ENCODE results near the gene PITPNM1. TPM values are rescaled to one million over a fixed set of nuclear protein-coding genes. Genes with fewer than 3 reads are reported as not detected.
A peak's percentile ranks its signal among the peaks of the same experiment; 100 is the strongest.

PITPNM1 gene
- total RNA-seq, 1 experiment from 2014 or later, result 65.0 TPM

GRCh38 chr11:67504005-67504949 lies 886 bp downstream of the PITPNM1 start:
- Mint-ChIP-seq H3K4me3 (ENCODE audit: unreplicated experiment) (peak overlapping the region; percentile 99), H3K27me3 (ENCODE audit: insufficient read depth, unreplicated experiment) (no peaks in the 10 kb centered on the region), H3K27ac (ENCODE audit: unreplicated experiment) (peak overlapping the region; percentile 87), H3K36me3 (ENCODE audit: insufficient read depth, unreplicated experiment) (peaks cover 60% of the 10 kb centered on the region), H3K9me3 (ENCODE audit: unreplicated experiment) (no peaks in the 10 kb centered on the region), H3K4me1 (ENCODE audit: low read depth, unreplicated experiment) (peaks cover 33% of the 10 kb centered on the region)
- ChIA-PET POLR2A (no interaction called here), CTCF (interaction anchor here (1.7 kb wide), 1 partner anchor 103 kb away, joined by 4 read pairs; the partner anchor contains the start of gene PPP1CA)
- Histone ChIP-seq H3K27me3 (replicated peaks; ENCODE audit: control insufficient read depth, insufficient read depth, low read length) (no peaks in the 10 kb centered on the region), H3K4me1 (peaks cover 32% of the 10 kb centered on the region), H3K9me3 (no peaks in the 10 kb centered on the region), H3K36me3 (ENCODE audit: control insufficient read depth, insufficient read depth, low read length) (peaks cover 3% of the 10 kb centered on the region; the same call in 1 of the 2 replicates), H3K4me3 (ENCODE audit: low read depth, low read length) (peak overlapping the region; percentile 91)
- TF ChIP-seq CTCF (IDR thresholded peaks at IDR 0.05; ENCODE audit: insufficient read depth in 1 of 2, low read depth in 1 of 2, low read length in 1 of 2, severe bottlenecking in 1 of 2, unreplicated experiment in 1 of 2), result no peak
- DNase-seq, result peak; percentile 56 to 60
- intact Hi-C loops (cut with micrococcal nuclease; ENCODE audit: unreplicated experiment), result loop anchor here (1.0 to 10.0 kb wide), 2 partner anchors 21 to 389 kb away; partner anchors contain the start of genes AIP and KDM2A
- no TSS peak for BruUV-seq (replicated peaks)

GRCh38 chr11:67503119-67504004 lies 1.8 kb downstream of the PITPNM1 start:
- H3K36me3 Mint-ChIP-seq (ENCODE audit: insufficient read depth, unreplicated experiment), result peaks cover 58% of the 10 kb centered on the region
- Histone ChIP-seq H3K27me3 (replicated peaks; ENCODE audit: control insufficient read depth, insufficient read depth, low read length) (no peaks in the 10 kb centered on the region), H3K36me3 (ENCODE audit: control insufficient read depth, insufficient read depth, low read length) (peaks cover 3% of the 10 kb centered on the region; the same call in 1 of the 2 replicates), H3K9me3 (no peaks in the 10 kb centered on the region), H3K4me3 (ENCODE audit: low read depth, low read length) (peak overlapping the region; percentile 91), H3K4me1 (peaks cover 25% of the 10 kb centered on the region)
- no peak overlapping the region for H3K27ac Mint-ChIP-seq (ENCODE audit: unreplicated experiment)
- intact Hi-C loops (cut with micrococcal nuclease; ENCODE audit: unreplicated experiment), result loop anchor here (1.0 to 10.0 kb wide), 2 partner anchors 20 to 389 kb away; partner anchors contain the start of genes AIP and KDM2A
- DNase-seq, result peak in 1 of 2 experiments; percentile 47
- no TSS peak for BruUV-seq (replicated peaks)
- ChIA-PET POLR2A (no interaction called here), CTCF (no interaction called here)
- H3K4me1 Mint-ChIP-seq (ENCODE audit: low read depth, unreplicated experiment), result peaks cover 28% of the 10 kb centered on the region
- no peaks in the 10 kb centered on the region for H3K27me3 Mint-ChIP-seq (ENCODE audit: insufficient read depth, unreplicated experiment)
- H3K4me3 Mint-ChIP-seq (ENCODE audit: unreplicated experiment), result peak overlapping the region; percentile 99
- TF ChIP-seq CTCF (IDR thresholded peaks at IDR 0.05; ENCODE audit: insufficient read depth in 1 of 2, low read depth in 1 of 2, low read length in 1 of 2, severe bottlenecking in 1 of 2, unreplicated experiment in 1 of 2), result no peak
- no peaks in the 10 kb centered on the region for H3K9me3 Mint-ChIP-seq (ENCODE audit: unreplicated experiment)
